ENCODE results near the gene NOTCH1.

Gene NOTCH1

GRCh38 chr9:136482793-136483588 is 62.9 kb downstream of the NOTCH1 start, which contains the start of gene SEC16A:
SEC16A (minus strand) TSS chr9:136483040; CDS start chr9:136477615, 5,425 bp downstream.
- peak; percentile 69 for ATAC-seq
- TF ChIP-seq ZNF70 (CRISPR knock-in tag; IDR thresholded peaks at IDR 0.05) (no peak), PPARA (CRISPR knock-in tag; IDR thresholded peaks at IDR 0.05; ENCODE audit: borderline replicate concordance) (no peak)

GRCh38 chr9:136482046-136482792 is 63.6 kb downstream of the NOTCH1 start:
- TF ChIP-seq ZNF70 (CRISPR knock-in tag; IDR thresholded peaks at IDR 0.05) (no peak), TCF4 (CRISPR knock-in tag; IDR thresholded peaks at IDR 0.05; ENCODE audit: borderline replicate concordance) (no peak), SNAI2 (CRISPR knock-in tag; IDR thresholded peaks at IDR 0.05) (no peak), CSRNP3 (CRISPR knock-in tag; IDR thresholded peaks at IDR 0.05) (no peak), ZFP3 (CRISPR knock-in tag; IDR thresholded peaks at IDR 0.05) (no peak), POU6F1 (CRISPR knock-in tag; IDR thresholded peaks at IDR 0.05; ENCODE audit: borderline replicate concordance, low read depth) (no peak), TSHZ2 (CRISPR knock-in tag; IDR thresholded peaks at IDR 0.05) (no peak), RARB (CRISPR knock-in tag; IDR thresholded peaks at IDR 0.05) (no peak), ZNF8 (CRISPR knock-in tag; IDR thresholded peaks at IDR 0.05) (no peak), TOX (CRISPR knock-in tag; IDR thresholded peaks at IDR 0.05; ENCODE audit: borderline replicate concordance) (no peak), ZC3H10 (CRISPR knock-in tag; IDR thresholded peaks at IDR 0.05) (no peak), CREB5 (CRISPR knock-in tag; IDR thresholded peaks at IDR 0.05; ENCODE audit: low read depth) (no peak), GLIS3 (CRISPR knock-in tag; IDR thresholded peaks at IDR 0.05) (no peak), PPARA (CRISPR knock-in tag; IDR thresholded peaks at IDR 0.05; ENCODE audit: borderline replicate concordance) (no peak), ZFP30 (CRISPR knock-in tag; IDR thresholded peaks at IDR 0.05) (no peak), PATZ1 (CRISPR knock-in tag; IDR thresholded peaks at IDR 0.05; ENCODE audit: borderline replicate concordance) (no peak), BACH2 (CRISPR knock-in tag; IDR thresholded peaks at IDR 0.05; ENCODE audit: borderline replicate concordance) (no peak), OSR1 (CRISPR knock-in tag; IDR thresholded peaks at IDR 0.05) (no peak)
- ATAC-seq: no peak

- no peak for ATAC-seq
- no peak for TF ChIP-seq BACH2 (CRISPR knock-in tag; IDR thresholded peaks at IDR 0.05; ENCODE audit: borderline replicate concordance)
- TF ChIP-seq ZNF70 (CRISPR knock-in tag; IDR thresholded peaks at IDR 0.05): no peak
- TF ChIP-seq TSHZ2 (CRISPR knock-in tag; IDR thresholded peaks at IDR 0.05): no peak
- no peak for TF ChIP-seq ZFP30 (CRISPR knock-in tag; IDR thresholded peaks at IDR 0.05)
- no peak for TF ChIP-seq PATZ1 (CRISPR knock-in tag; IDR thresholded peaks at IDR 0.05; ENCODE audit: borderline replicate concordance)
- TF ChIP-seq ZNF565 (CRISPR knock-in tag; conservative IDR thresholded peaks at IDR 0.05; ENCODE audit: low read depth): no peak
- TF ChIP-seq ARNTL (CRISPR knock-in tag; IDR thresholded peaks at IDR 0.05; ENCODE audit: borderline replicate concordance, low read depth): no peak
- no peak for TF ChIP-seq ZC3H10 (CRISPR knock-in tag; IDR thresholded peaks at IDR 0.05)
Measured at GRCh38 chr9:136481558-136481957, 64.3 kb downstream of the NOTCH1 start.

Data from SK-N-SH treated with all-trans-retinoic acid at 6 μM for 48 hours (cell line).